Gastroesophageal sphincter (tissue), 3 donors: Measurements from ENCODE around the gene ELF2.

Source experiments
- CTCF ChIP-seq, 4 experiments: fragments of 200-600 bp in 2 of 4; fragments of 450-650 bp in 2 of 4; sonication (generic) in 1 of 4; IDR thresholded peaks; one replicate each; pipeline ENCODE4 v1.5.1; 2017 to 2019; ENCODE audit warnings: antibody characterized with exemption in 4 of 4, mild to moderate bottlenecking in 2 of 4, moderate library complexity in 2 of 4
- EP300 ChIP-seq: sonication (generic); formaldehyde crosslinking; IDR thresholded peaks from one replicate; pipeline ENCODE4 v1.6.1; 2017; ENCODE audit warnings: antibody characterized with exemption, mild to moderate bottlenecking
- POLR2A ChIP-seq, 2 donors: fragments of 450-650 bp; IDR thresholded peaks; one replicate each; pipeline ENCODE4 v1.6.1; 2017; ENCODE audit warnings: antibody characterized with exemption in 2 of 2, mild to moderate bottlenecking in 2 of 2, moderate library complexity in 1 of 2
- POLR2AphosphoS5 ChIP-seq: sonication (generic); formaldehyde crosslinking; IDR thresholded peaks from one replicate; pipeline ENCODE4 v1.6.1; 2017; ENCODE audit warnings: antibody characterized with exemption

- peak; percentile 18 to 61 (median 48) for TF ChIP-seq CTCF (IDR thresholded peaks at IDR 0.05)
- TF ChIP-seq POLR2AphosphoS5: no peak
- TF ChIP-seq EP300: no peak
- no peak for TF ChIP-seq POLR2A (IDR thresholded peaks at IDR 0.05)
Observed at GRCh38 chr4:139167774-139168444, 9.1 kb downstream of the ELF2 start.
